ENCODE results near the gene PRLR. TPM values are rescaled to one million over a fixed set of nuclear protein-coding genes. Genes with fewer than 3 reads are reported as not detected.

Gene PRLR
- total RNA-seq, 1 donor from 2014 or later = 1.6 TPM

- no peaks in the 10 kb centered on the region for H3K4me1 ChIP-seq
- intact Hi-C loops (cut with DNase I) = loop anchor here (10.0 kb wide), 1 partner anchor 837 kb away; no protein-coding TSS in a partner anchor
These were observed 142.3 kb downstream of the PRLR start for GRCh38 chr5:35087991-35088390.

GRCh38 chr5:35083150-35083549, 147.1 kb downstream of the PRLR start:
- intact Hi-C loops (cut with DNase I) = loop anchor here (10.0 kb wide), 1 partner anchor 842 kb away; no protein-coding TSS in a partner anchor
- no peak for TF ChIP-seq CTCF (IDR thresholded peaks at IDR 0.05)

More at GRCh38 chr5:35087991-35088390, 142.3 kb downstream of the PRLR start:
- no peak for ATAC-seq
- no peaks in the 10 kb centered on the region for H3K9me3 ChIP-seq
- H3K4me3 ChIP-seq = no peak overlapping the region
- H3K27ac ChIP-seq = no peak overlapping the region
- TF ChIP-seq CTCF (IDR thresholded peaks at IDR 0.05) = no peak
- DNase-seq = no peak
- H3K36me3 ChIP-seq = no peaks in the 10 kb centered on the region
- H3K27me3 ChIP-seq = no peaks in the 10 kb centered on the region

GRCh38 chr5:35082530-35082929, 147.8 kb downstream of the PRLR start:
- intact Hi-C loops (cut with DNase I) = loop anchor here (10.0 kb wide), 1 partner anchor 842 kb away; no protein-coding TSS in a partner anchor
- Histone ChIP-seq H3K9me3 (no peaks in the 10 kb centered on the region), H3K36me3 (no peaks in the 10 kb centered on the region), H3K27me3 (no peaks in the 10 kb centered on the region), H3K4me3 (no peak overlapping the region), H3K4me1 (no peaks in the 10 kb centered on the region), H3K27ac (no peak overlapping the region)
- TF ChIP-seq CTCF (IDR thresholded peaks at IDR 0.05) = no peak
- DNase-seq (no peak), ATAC-seq (no peak)

More at GRCh38 chr5:35083150-35083549, 147.1 kb downstream of the PRLR start:
- H3K4me1 ChIP-seq = no peaks in the 10 kb centered on the region
- H3K36me3 ChIP-seq = no peaks in the 10 kb centered on the region
- DNase-seq (no peak), ATAC-seq (no peak)
- no peak overlapping the region for H3K27ac ChIP-seq
- H3K27me3 ChIP-seq = no peaks in the 10 kb centered on the region
- H3K4me3 ChIP-seq = no peak overlapping the region
- no peaks in the 10 kb centered on the region for H3K9me3 ChIP-seq

GRCh38 chr5:35081134-35081533, 149.2 kb downstream of the PRLR start:
- H3K9me3 ChIP-seq = no peaks in the 10 kb centered on the region
- H3K27me3 ChIP-seq = no peaks in the 10 kb centered on the region
- ATAC-seq (no peak), DNase-seq (no peak)
- H3K4me1 ChIP-seq = no peaks in the 10 kb centered on the region
- H3K36me3 ChIP-seq = no peaks in the 10 kb centered on the region
- no peak overlapping the region for H3K27ac ChIP-seq
- TF ChIP-seq CTCF (IDR thresholded peaks at IDR 0.05) = no peak
- intact Hi-C loops (cut with DNase I) = loop anchor here (10.0 kb wide), 1 partner anchor 844 kb away; no protein-coding TSS in a partner anchor
- no peak overlapping the region for H3K4me3 ChIP-seq

- no peaks in the 10 kb centered on the region for H3K4me1 ChIP-seq
- H3K27ac ChIP-seq = no peak overlapping the region
These were observed 157.1 kb downstream of the PRLR start for GRCh38 chr5:35073160-35073559.

More at GRCh38 chr5:35073160-35073559, 157.1 kb downstream of the PRLR start:
- DNase-seq = no peak
- no peak for TF ChIP-seq CTCF (IDR thresholded peaks at IDR 0.05)
- ATAC-seq = no peak
- Histone ChIP-seq H3K4me3 (no peak overlapping the region), H3K36me3 (no peaks in the 10 kb centered on the region), H3K27me3 (no peaks in the 10 kb centered on the region), H3K9me3 (no peaks in the 10 kb centered on the region)
- intact Hi-C loops (cut with DNase I) = no loop called here
